Measurements from ENCODE around the gene TRAF2. TPM values are rescaled to one million over a fixed set of nuclear protein-coding genes. Genes with fewer than 3 reads are reported as not detected.

Gene TRAF2
- total RNA-seq, 1 donor, result 7.9 TPM

DNA sequence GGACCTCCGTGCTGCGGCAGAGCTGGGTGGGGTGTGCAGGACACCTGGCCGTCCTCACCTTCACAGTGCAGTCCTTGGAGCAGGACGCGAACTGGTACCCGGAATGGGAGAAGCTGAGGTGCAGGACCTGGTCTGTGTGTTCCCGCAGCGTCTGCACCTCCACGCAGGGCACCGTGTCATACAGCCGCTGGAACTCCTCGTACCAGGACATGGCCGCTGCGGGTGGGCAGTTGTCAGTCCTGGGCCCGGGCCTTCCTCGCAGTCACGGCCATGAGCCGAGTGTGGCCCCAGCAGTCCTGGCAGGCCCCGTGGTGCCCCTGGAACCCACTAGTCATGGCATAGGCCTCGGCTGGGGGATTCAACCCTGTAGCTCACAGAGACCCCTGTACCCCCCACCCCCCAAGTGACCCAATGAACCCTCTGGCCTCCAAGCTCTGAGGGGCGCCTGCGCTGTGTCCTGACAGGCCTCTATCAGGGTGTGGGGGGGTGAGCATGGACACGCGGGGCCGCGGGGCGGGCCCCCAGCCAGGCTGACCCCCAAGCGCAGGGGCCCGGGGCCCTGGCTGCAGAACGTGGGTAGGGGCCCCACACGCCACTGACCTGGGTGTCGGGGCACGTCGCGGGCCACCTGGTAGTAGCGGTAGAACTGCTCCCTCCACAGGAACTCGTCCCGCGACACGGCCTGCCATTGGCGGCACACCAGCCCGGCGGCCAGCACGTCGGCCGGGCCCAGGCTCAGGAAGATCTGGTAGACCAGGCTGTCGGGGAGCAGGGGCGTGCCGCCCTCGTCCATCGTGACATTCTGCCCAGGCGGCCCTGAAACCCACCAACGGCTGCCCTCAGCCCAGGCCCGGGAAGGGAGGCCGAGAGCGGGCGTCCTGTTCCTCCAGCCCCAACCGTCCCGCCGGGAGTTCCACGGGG is 57.2 kb downstream of the TRAF2 start:
- TF ChIP-seq, protein P1, sequence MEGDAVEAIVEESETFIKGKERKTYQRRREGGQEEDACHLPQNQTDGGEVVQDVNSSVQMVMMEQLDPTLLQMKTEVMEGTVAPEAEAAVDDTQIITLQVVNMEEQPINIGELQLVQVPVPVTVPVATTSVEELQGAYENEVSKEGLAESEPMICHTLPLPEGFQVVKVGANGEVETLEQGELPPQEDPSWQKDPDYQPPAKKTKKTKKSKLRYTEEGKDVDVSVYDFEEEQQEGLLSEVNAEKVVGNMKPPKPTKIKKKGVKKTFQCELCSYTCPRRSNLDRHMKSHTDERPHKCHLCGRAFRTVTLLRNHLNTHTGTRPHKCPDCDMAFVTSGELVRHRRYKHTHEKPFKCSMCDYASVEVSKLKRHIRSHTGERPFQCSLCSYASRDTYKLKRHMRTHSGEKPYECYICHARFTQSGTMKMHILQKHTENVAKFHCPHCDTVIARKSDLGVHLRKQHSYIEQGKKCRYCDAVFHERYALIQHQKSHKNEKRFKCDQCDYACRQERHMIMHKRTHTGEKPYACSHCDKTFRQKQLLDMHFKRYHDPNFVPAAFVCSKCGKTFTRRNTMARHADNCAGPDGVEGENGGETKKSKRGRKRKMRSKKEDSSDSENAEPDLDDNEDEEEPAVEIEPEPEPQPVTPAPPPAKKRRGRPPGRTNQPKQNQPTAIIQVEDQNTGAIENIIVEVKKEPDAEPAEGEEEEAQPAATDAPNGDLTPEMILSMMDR (IDR thresholded peaks at IDR 0.05; ENCODE audit: insufficient read depth, low read length), result no peak
- H3K4me3 ChIP-seq (ENCODE audit: low read depth, low read length), result peak overlapping the region; percentile 83
- peak; percentile 16 for DNase-seq (ENCODE audit: low read depth)

DNA sequence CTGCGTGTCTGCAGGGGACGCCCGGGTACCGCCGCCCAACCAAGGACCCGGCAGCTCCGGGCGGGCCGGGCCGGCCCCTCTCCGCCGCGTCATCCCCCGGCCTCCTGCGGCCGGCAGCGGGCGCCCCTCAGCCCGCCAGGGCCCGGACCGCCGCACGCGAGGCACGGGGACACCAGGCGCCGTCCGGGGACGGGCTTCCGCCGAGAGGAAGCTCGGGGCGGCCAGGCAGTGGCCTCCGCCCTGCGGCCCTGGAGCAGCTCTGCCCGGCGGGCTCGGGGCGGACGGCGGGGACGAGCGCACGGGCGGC is 57.8 kb downstream of the TRAF2 start:
- peak; percentile 44 for DNase-seq (ENCODE audit: low read depth)
- TF ChIP-seq, protein P1 (IDR thresholded peaks at IDR 0.05; ENCODE audit: insufficient read depth, low read length), result no peak
- H3K4me3 ChIP-seq (ENCODE audit: low read depth, low read length), result peak overlapping the region; percentile 83

DNA sequence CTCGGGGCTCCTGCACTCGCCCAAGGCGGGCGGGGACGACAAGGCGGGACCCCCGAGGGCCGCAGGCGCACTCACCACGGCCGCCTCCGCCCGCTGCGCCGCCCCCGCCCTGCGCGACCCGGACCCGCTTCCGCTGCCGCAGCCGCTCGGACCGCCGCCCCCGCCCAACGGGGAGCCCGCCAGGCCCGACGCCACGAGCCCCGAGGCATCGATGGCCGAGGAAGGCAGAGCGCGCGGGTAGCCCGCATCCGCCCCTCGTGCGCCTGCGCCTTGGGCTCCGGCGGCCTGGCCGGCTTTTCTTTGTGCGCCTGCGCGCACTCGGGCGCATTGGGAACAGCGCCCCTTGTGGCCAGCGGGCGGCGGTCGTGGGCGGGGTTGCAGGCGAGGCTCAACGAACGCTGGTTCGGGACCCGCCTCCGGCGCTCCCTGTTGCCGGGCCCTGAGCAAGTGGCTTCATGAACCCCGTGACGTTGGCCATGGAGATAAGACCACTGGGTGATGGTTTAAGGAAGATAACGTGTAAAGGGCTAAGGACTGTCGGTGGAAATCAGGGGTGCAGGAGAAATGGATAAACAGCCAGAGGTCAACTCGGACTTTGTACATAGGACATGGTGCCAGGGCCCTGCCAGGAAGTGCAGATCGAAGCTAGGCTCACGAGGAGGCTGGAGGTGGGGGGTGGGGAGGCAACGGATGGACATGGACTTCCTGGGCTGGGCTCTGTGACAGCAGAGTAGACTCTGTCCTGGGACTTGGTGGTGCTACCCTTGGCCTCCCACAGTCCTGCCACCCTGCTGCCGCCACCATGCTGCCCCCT is 58.4 kb downstream of the TRAF2 start, which contains the start of the genes C8G and FBXW5:
TSS of gene C8G (plus strand) at position 725 of the 814 bp plus-strand sequence. CDS start at position 803, 78 bp downstream.
TSS of gene FBXW5 (minus strand) at position 220 of the 814 bp plus-strand sequence. CDS start 655 bp downstream, outside the sequence.
- TF ChIP-seq, protein P1 (IDR thresholded peaks at IDR 0.05; ENCODE audit: insufficient read depth, low read length), result peak; percentile 85
- H3K4me3 ChIP-seq (ENCODE audit: low read depth, low read length), result peak within 1 kb of the TSS; percentile 83
- DNase-seq (ENCODE audit: low read depth), result peak; percentile 89

DNA sequence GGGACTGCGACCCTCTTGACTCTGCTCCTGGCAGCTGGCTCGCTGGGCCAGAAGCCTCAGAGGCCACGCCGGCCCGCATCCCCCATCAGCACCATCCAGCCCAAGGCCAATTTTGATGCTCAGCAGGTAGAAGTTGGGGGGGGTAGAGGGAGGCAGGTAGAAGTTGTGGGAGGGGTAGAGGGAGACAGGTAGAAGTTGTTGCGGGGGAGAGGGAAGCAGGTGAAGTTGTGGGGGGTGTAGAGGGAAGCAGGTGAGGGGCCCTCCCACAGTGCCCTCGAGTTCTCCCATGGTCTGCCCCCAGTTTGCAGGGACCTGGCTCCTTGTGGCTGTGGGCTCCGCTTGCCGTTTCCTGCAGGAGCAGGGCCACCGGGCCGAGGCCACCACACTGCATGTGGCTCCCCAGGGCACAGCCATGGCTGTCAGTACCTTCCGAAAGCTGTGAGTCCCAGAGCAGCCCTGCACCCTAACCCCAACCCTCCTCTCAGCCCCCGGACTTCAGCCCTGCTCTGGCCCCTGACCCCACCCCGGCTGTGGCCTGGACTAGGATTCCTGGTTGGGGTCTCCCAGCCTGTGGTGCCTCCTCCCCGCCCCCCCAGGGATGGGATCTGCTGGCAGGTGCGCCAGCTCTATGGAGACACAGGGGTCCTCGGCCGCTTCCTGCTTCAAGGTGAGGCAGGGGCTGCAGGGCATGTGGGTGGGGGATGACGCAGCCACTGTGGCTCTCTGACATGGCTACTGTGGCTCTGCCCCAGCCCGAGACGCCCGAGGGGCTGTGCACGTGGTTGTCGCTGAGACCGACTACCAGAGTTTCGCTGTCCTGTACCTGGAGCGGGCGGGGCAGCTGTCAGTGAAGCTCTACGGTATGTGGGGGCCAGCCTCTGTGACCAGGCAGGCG is 59.3 kb downstream of the TRAF2 start:
- H3K4me3 ChIP-seq (ENCODE audit: low read depth, low read length), result no peak overlapping the region
- DNase-seq (ENCODE audit: low read depth), result no peak
- TF ChIP-seq, protein P1 (IDR thresholded peaks at IDR 0.05; ENCODE audit: insufficient read depth, low read length), result no peak

DNA sequence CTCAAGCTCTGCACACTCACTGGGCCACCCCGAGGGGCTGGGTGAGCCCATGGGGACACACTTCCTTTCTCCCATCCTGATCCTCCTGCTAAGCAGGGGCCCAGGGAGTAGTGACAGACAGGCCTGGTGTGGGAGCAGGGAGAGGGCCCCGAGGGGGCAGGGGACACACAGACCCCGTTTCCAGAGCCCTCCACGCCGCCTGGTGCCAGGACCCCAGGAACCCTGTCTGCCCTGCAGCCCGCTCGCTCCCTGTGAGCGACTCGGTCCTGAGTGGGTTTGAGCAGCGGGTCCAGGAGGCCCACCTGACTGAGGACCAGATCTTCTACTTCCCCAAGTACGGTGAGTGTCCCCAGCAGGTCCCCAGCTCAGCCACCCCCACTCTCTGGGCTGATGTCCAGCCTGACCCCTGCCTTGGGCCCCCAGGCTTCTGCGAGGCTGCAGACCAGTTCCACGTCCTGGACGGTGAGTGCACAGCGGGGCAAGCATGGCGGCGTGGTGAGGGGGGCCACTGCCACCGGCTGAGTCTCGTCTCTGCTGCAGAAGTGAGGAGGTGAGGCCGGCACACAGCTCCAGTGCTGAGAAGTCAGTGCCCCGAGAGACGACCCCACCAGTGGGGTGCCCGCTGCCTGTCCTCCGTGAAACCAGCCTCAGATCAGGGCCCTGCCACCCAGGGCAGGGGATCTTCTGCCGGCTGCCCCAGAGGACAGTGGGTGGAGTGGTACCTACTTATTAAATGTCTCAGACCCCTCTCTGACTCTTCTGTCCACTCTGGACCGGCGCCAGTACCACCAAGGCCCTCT is 60.1 kb downstream of the TRAF2 start:
- TF ChIP-seq, protein P1 (IDR thresholded peaks at IDR 0.05; ENCODE audit: insufficient read depth, low read length), result no peak
- no peak for DNase-seq (ENCODE audit: low read depth)
- no peak overlapping the region for H3K4me3 ChIP-seq (ENCODE audit: low read depth, low read length)
